Jurkat, Clone E6-1 (cell line): ENCODE results near the gene CHST6.
A peak's percentile ranks its signal among the peaks of the same experiment; 100 is the strongest.
"Not testable (repeated sequence)": the region's sequence is repeated elsewhere in the genome, so short reads cannot be mapped to it uniquely, and the experiment has no call there.

Experiments used
- DNase-seq: peaks from one replicate; pipeline ENCODE4 v3.0.0-alpha.2; 2011; ENCODE audit warnings: low read depth, low spot score
- H3K4me3 ChIP-seq: 2 replicates; pipeline ENCODE4 v1.5.1; 2011; ENCODE audit warnings: mild to moderate bottlenecking, low read length, control low read depth, moderate library complexity

The CHST6 gene

DNA sequence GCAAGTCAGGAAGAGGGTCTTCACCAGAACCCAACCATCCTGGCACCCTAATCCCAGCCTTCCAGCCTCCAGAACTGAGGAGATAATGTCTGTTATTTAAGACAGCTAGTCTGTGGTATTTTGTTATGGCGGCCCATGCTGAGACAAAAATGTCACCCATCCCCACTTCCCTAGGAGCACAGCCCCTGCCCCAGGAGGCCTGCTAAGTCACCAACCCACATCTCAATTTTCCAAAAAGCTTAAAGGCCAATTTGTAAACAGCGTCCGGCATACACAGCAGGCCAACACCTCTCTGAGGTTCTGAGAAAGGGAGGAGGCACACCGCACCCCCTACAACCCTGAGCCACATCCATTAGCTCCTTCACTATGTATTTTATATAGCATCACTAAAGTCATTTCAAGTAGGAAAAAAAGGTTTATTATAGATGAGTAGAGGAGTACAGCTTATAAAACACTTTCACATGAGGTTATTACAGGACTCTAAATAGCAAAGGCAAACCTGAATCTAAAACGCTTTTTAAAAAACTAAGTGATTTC is 37.7 kb downstream of the CHST6 start:
- DNase-seq = no peak
- H3K4me3 ChIP-seq = no peak overlapping the region

DNA sequence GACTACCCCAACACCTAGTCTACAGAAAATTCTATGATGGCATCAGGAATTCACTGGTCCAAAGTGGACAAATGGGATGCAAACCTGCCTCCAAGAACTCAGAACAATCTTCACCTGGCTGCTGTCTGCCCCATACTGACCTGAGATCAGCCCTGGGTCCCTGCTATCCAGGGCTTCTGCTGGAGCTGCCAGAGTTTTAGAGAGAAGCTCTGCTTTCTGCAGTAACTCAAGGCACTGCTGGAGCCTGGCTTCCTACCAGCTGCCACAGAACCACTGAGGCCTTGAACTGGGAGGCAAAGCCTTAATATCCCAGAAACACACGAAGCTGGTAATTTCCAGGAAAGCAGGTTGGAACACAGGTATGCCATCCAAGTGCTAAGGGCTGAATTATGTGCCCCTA is 38.3 kb downstream of the CHST6 start:
- H3K4me3 ChIP-seq = no peak overlapping the region
- DNase-seq = no peak

DNA sequence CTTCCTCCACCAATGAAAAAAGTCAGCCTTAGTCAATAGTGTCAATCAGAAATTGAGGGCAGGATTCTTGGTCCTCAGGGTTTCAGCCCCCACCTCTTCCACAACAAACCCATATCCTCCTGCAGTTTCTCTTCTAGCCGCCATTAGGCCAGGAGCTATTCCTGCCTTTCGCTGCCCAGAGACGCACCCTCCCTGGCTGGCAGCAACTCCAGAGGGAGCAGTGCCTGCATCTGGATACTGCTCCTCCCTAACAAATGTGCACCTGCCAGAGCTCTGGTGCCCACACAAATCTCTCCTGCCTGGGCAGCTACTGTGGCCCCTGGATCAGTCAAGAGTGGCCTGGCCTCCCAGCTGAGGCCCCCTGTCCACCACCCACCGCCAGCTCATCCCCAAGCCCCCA is 38.8 kb downstream of the CHST6 start:
- DNase-seq, H3K4me3 ChIP-seq: not testable (repeated sequence)

DNA sequence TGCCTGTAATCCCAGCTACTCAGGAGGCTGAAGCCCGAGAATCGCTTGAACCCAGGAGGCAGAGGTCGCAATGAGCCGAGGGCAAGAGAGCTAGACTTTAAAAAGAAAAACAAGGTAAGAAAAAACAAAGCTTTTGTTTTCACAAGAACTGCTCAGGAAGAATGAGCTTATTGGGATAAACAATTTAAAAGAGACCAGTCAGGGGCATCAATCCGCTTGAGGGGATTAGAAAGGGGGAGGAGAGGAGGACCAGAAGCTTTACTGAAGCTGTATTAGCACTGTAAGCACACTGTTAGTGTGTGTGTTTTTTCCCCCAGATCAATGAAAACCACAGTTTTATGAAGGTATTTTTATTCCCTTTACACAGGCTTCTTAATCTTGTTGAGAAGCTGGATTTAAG is 39.6 kb downstream of the CHST6 start:
- H3K4me3 ChIP-seq = no peak overlapping the region
- DNase-seq = no peak

DNA sequence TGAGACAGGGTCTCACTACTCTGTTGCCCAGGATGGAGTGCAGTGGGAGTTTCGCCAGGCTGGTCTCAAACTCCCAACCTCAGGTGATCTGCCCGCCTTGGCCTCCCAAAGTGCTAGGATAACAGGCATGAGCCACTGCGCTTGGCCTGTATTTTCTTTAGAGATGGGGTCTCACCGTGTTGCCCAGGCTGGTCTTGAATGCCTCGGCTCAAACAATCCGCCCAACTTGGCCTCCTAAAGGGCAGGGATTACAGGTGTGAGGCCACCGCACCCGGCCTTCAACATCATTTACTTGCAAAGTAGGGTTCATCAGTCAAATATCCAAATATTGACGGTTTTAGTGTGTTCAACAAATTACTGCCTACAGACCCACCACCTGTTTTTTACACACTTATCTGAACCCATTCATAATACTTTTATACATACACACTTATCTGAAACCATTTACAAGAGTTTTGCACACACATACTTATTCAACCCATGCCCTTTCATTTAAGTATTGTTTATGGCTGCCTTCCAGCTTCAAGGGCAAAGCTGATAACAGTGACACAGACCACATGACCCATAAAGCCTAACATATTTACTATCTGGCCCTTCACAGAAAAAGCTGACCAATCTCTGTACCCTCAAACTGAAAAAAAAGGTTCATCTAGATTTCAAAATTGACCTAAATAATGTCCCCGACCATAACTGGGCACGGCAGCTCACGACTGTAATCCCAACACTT is 42.6 kb downstream of the CHST6 start:
- no peak overlapping the region for H3K4me3 ChIP-seq
- DNase-seq = no peak

DNA sequence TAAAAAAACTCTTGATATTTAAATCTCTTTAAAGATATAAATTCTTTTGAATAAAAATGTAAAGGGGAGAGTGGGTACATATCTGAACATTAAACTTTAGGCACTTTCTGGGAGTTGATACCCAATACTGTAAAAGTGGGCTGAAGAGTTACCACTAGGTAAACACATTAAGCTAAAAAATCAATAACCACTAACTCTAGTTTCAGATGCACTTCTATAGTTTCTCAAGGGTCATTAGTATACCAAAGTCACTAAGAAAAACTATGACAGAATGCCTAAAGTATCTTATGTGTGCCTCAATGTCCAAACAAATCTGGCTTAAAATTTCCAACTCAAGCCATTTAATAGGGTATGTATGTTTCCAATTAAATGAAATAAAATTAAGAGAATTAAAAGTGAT is 48.8 kb downstream of the CHST6 start:
- H3K4me3 ChIP-seq = no peak overlapping the region
- no peak for DNase-seq

DNA sequence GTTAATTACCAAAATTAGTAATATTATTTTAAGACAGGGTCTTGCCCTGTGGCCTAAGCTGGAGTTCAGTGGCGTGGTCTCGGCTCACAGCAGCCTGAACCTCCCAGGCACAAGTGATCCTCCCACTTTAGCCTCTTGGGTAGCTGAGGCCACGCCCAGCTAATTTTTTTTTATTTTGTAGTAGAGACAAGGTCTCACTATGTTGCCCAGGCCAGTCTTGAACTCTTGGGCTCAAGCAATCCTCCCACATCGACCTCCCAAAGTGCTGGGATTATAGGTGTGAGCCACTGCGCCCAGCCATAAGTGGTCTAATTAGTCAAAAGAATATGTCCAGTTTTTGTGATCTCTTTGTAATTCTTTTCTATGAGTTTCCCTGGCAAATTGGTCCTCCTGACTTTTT is 49.9 kb downstream of the CHST6 start:
- no peak overlapping the region for H3K4me3 ChIP-seq
- DNase-seq = no peak

DNA sequence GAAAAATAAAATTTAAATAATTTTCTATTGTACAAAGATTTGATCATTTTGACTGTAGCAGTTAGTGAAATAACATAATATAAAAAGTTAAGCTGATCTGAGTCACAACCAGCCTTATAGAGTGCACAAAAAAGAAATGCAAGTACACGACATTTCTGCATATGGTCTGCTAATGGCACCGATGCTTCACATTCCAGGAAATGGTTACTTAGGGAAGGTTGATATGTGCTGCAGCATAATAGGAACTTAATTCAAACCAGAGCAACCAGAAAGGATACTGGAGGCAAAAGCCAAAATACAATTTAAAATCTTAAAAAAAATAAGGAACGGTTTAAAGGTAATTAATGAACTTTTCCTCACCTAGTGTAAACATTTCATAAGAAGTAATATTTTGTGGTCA is 51.9 kb downstream of the CHST6 start:
- H3K4me3 ChIP-seq = no peak overlapping the region
- DNase-seq = no peak

DNA sequence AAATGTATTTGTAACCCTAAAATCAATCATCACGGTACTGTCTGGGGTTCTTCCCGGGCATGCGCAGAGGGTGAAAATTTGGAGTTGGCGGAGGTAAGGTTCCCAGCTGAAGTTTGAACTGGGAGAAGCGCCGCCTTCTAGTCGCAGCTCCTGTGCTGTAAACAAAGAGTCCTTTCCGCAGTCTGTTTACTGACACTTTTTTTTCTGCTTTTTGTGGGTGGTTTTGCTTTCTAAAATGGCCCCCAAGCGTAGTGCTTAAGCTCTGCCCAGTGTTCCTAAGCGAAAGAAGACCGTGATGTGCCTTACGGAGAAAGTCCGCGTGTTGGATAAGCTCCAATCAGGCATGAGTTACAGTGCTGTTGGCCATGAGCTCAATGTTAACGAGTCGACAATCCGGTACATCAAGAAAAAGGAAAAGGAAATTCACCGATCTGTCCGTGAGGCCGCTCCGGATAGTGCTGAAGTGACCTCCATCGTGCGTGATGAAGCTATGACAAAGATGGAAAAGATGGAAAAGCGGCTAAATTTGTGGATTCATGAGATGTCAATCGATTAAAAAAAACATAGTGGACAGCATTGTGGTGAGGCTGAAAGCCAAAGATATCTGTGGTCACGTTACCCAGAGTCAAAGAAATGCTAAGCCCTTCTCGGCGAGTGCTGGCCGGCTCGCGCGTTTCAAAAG is 61.4 kb downstream of the CHST6 start:
- DNase-seq = no peak
- peak overlapping the region; percentile 84 for H3K4me3 ChIP-seq

DNA sequence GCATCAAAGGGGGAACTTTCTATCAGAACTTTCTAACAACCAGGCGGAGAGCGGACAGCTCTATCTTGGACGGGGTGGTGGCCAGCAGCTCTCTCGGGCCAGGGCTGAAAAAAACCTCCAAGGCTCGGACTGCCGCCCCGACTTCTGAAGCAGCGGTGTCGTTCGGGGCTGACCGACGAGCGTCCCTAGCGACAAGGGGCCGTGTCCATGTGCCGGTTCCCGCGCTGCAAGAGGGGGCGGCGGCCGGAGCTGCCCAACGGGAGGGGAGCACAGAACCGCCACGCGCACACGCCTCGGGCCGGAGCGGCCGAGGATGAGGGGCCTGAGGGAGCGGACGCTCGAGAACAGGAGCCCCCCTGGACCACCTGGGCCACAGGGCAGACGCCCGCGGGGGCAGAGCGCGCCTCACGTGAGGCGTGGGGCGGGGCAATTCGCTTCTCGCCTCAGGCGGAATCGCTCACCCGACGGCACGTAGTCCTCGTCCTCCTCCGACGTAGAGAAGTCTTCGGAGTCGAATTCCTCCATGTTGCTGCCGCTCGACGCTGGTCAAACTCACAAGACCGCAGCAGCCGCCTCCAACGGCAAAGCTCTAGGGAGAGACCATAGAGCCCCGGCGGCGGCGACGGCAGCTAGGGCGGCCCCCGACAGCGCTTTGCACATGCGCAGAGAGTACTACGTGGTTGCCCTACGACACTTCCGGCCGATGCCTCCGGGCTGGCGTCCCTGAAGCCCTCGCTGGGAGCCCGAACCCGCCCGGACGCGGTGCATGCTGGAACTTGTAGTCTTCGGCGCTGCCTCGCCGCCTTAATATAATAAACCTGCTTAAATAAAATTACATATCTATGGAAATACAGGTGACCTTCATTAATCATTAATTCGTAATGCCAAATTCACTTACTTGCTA is 62.2 kb downstream of the CHST6 start, which contains the start of gene CFDP1:
CFDP1 (minus strand) TSS at position 676 of the 904 bp plus-strand sequence; CDS start at position 525, 151 bp downstream.
- H3K4me3 ChIP-seq = peak within 1 kb of the TSS; percentile 84
- DNase-seq = peak; percentile 88

DNA sequence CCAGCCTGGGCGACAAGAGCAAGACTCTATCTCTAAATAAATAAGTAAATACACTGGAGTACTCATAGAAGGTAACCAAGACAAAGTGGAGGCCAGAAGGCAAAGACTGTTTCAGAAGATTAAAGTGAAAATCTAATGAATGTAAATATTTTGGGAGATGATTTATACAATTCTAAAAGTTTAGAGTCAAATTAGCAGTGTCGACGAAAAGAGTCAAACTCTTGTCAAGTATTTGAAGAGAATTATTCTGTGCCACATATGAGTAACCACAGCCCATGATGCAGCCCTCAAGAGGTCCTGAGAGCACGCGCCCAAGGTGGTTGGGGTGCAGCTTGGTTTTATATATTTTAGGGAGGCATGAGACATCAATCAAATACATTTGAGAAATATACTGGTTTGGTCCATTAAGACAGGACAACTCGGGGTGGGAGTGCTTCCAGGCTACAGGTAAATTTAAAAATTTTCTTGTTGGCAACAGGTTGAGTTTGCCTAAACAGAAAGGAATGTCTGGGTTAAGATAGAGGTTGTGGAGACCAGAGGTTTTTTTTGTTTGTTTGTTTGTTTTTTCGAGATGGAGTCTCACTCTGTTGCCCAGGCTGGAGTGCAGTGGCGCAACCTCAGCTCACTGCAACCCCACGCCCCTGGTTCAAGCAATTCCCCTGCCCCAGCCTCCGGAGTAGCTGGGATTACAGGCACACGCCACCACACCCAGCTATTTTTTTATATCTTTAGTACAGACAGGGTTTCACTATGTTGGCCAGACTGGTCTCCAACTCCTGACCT is 65.4 kb downstream of the CHST6 start:
- DNase-seq = no peak
- no peak overlapping the region for H3K4me3 ChIP-seq

DNA sequence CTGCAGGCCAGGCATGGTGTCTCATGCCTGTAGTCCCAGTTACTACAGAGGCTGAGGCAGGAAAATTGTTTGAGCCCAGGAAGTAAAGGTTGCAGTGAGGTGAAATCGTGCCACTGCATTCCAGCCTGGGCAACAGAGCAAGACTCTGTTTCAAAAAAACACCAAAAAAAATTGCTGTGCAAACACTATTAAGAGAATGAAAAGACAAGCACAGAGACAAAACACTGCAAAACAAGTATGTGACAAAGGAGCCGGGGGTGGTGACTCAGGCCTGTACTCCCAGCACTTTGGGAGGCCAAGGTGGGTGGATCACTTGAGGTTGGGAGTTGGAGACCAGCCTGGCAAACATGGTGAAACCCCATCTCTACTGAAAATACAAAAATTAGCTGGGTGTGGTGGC is 68.7 kb downstream of the CHST6 start:
- H3K4me3 ChIP-seq, DNase-seq: not testable (repeated sequence)

DNA sequence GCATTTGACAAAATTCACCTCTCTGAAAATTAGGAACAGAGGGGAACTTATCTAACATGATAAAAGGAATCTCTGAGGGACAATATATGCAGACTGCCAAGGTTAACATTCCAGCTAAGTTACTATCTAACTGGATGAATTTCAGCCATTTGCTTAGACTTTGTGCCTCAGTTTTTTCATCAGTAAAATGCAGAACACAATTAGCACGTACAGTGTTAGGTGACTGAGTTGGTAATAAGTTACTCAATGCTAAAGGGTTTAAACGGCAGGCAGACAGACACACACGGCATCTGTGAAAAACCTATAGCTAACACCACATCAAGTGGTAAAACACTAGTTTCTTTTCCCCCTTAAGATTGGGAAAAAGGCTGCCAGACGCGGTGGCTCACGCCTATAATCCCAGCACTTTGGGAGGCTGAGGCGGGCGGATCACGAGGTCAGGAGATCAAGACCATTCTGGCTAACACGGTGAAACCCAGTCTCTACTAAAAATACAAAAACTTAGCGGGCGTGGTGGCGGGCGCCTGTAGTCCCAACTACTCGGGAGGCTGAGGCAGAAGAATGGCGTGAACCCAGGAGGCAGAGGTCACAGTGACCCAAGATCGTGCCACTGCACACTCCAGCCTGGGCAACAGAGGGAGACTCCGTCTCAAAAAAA is 71.0 kb downstream of the CHST6 start:
- H3K4me3 ChIP-seq, DNase-seq: not testable (repeated sequence)

DNA sequence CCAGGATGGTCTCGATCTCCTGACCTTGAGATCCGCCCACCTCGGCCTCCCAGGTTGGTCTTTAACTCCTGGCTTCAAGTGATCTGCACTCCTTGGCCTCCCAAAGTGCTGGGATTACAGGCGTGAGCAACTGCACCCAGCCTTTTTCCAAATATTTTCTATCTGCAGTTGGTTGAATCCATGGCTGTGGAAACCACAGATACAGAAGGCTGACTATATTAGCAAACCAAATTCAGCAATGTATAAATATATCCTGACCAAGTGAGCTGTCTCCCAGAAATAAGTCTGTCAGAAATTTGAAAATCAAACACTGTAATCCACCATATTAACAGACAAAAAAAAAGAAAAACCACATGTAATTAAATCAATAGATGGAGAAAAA is 71.5 kb downstream of the CHST6 start:
- no peak for DNase-seq
- H3K4me3 ChIP-seq = no peak overlapping the region
